HL-60 (cell line): Measurements from ENCODE around the gene AAK1.
"Not testable (repeated sequence)": the region's sequence is repeated elsewhere in the genome, so short reads cannot be mapped to it uniquely, and the experiment has no call there.

Experiments
- DNase-seq, 2 experiments: peaks; one replicate each; pipeline ENCODE4 v3.0.0-alpha.2; 2010 to 2020; ENCODE audit warnings: low read depth in 1 of 2, low spot score in 1 of 2
- H3K27ac ChIP-seq: fragments of 250-450 bp; sonication (Bioruptor Pico); replicated peaks from 2 replicates; pipeline ENCODE4 v1.5.1; 2020; ENCODE audit warnings: mild to moderate bottlenecking, moderate library complexity
- H3K27me3 ChIP-seq: fragments of 250-450 bp; sonication (Bioruptor Pico); 2 replicates; pipeline ENCODE4 v1.5.1; 2021; ENCODE audit warnings: mild to moderate bottlenecking, moderate library complexity; ENCODE audit not compliant: insufficient read depth, poor library complexity, severe bottlenecking
- H3K4me3 ChIP-seq: replicated peaks from 2 replicates; pipeline ENCODE4 v1.5.1; 2011; ENCODE audit warnings: mild to moderate bottlenecking, control low read depth, low read length; ENCODE audit not compliant: insufficient read depth
- GABPA ChIP-seq: IDR thresholded peaks from 2 replicates; pipeline ENCODE4 v1.6.1; 2012; ENCODE audit warnings: low read depth
- POLR2AphosphoS5 ChIP-seq: IDR thresholded peaks from 2 replicates; pipeline ENCODE4 v1.6.1; 2012; ENCODE audit warnings: low read depth
- REST ChIP-seq: IDR thresholded peaks from 2 replicates; pipeline ENCODE4 v1.6.1; 2012; ENCODE audit warnings: low read depth; ENCODE audit not compliant: insufficient replicate concordance
- SPI1 ChIP-seq: IDR thresholded peaks from 2 replicates; pipeline ENCODE4 v1.6.1; 2012; ENCODE audit warnings: low read depth, mild to moderate bottlenecking, borderline replicate concordance
- TF ChIP-seq, protein P1 (sequence below): IDR thresholded peaks from one replicate; pipeline ENCODE4 v1.5.1; 2011; ENCODE audit warnings: low read length, control low read depth, inconsistent platforms; ENCODE audit not compliant: insufficient read depth

Gene AAK1

DNA sequence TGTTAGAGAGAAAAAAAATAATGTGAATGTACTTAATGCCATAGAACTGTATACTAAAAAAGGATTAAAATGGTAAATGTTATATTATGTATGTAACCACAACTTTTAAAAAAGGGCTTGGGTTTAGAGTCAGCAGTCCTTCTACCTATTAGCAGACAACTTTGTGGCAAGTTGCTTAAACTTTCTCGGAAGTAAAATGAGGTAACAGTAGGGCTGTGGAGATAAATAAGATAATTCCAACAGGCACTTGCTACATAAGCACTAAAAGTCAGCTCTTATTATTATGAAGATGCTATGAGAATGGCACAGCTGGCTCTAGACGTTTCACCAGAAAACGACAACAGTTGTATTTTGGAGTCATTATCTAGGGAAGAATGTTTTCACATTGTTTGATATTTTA, 31.3 kb downstream of the AAK1 start:
- TF ChIP-seq POLR2AphosphoS5 = no peak
- TF ChIP-seq, protein P1, sequence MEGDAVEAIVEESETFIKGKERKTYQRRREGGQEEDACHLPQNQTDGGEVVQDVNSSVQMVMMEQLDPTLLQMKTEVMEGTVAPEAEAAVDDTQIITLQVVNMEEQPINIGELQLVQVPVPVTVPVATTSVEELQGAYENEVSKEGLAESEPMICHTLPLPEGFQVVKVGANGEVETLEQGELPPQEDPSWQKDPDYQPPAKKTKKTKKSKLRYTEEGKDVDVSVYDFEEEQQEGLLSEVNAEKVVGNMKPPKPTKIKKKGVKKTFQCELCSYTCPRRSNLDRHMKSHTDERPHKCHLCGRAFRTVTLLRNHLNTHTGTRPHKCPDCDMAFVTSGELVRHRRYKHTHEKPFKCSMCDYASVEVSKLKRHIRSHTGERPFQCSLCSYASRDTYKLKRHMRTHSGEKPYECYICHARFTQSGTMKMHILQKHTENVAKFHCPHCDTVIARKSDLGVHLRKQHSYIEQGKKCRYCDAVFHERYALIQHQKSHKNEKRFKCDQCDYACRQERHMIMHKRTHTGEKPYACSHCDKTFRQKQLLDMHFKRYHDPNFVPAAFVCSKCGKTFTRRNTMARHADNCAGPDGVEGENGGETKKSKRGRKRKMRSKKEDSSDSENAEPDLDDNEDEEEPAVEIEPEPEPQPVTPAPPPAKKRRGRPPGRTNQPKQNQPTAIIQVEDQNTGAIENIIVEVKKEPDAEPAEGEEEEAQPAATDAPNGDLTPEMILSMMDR = no peak
- TF ChIP-seq SPI1 = no peak
- TF ChIP-seq GABPA = no peak
- no peak for TF ChIP-seq REST
- Histone ChIP-seq H3K4me3 (no peak overlapping the region), H3K27ac (peak overlapping the region; percentile 50), H3K27me3 (no peaks in the 10 kb centered on the region)
- DNase-seq = peak in 1 of 2 experiments; percentile 34

- no peak for DNase-seq
- TF ChIP-seq GABPA = no peak
- no peak for TF ChIP-seq POLR2AphosphoS5
- TF ChIP-seq SPI1 = no peak
- TF ChIP-seq, protein P1 = no peak
- H3K27ac ChIP-seq = no peak overlapping the region
- H3K27me3 ChIP-seq = no peaks in the 10 kb centered on the region
- H3K4me3 ChIP-seq = no peak overlapping the region
These were observed 35.4 kb downstream of the AAK1 start for GRCh38 chr2:69608109-69608508.

DNA sequence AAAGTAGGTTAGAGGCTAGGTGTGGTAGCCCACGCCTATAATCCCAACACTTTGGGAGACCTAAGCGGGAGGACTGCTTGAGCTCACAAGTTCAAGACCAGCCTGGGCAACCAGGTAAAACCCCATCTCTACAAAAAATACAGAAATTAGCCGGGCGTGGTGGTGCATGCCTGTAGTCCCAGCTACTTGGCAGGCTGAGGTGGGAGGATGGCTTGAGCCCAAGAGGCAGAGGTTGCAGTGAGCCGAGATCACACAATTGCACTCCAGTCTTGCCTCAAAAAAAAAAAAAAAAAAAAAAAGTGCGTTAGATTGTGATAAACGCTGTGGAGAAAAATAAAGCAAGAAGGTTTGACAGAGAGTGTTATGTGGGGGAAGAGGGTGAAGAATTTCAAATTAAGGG, 36.8 kb downstream of the AAK1 start:
- not testable (repeated sequence) for DNase-seq, H3K27ac ChIP-seq, H3K27me3 ChIP-seq, H3K4me3 ChIP-seq

DNA sequence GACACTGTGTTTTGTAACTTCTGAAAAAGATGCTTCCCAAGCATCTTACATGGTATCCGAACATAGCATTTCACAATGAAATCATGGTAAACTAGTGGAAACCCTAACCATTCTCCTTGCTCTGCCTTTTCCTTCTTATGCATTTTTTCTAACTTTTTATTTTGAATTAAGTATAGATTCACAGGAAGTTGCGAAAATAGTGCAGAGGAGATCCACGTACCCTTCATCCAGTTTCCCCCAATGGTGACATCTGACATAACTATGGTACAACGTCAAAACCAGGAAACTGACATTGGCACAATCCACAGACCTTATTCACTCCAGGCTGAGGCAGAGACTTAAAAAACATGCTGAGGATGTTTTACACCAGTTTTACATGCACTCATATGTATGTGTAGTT, 38.3 kb downstream of the AAK1 start:
- no peaks in the 10 kb centered on the region for H3K27me3 ChIP-seq
- TF ChIP-seq POLR2AphosphoS5 (no peak), SPI1 (no peak), REST (no peak), GABPA (no peak)
- TF ChIP-seq, protein P1 = no peak
- no peak for DNase-seq
- no peak overlapping the region for H3K4me3 ChIP-seq
- no peak overlapping the region for H3K27ac ChIP-seq
